ENCODE results near the gene ASB16.

DNA sequence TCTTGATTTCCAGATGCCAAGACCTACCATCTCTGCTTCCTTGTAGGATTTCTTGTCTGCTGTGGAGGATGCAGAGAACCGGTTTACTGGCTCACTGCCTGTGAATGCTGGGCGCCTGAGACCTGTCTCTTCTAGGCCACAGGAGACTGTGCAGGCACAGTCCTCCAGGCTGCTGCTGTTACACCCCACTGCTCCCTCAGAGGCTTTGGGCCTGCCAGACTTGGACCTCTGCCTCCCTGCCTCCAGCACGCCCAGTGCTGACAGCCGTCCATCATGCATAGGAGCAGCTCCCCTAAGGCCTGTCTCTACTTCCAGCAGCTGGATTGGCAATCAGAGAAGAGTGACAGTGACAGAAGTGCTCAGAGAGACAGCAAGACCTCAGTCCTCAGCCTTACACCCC lies 22.7 kb upstream of the ASB16 start:
- no peak for TF ChIP-seq SUZ12 (IDR thresholded peaks at IDR 0.05; ENCODE audit: extremely low read depth, insufficient read depth, insufficient read length)
- TF ChIP-seq YY1 (IDR thresholded peaks at IDR 0.05; ENCODE audit: insufficient read depth, insufficient read length) = no peak
- TF ChIP-seq ZNF274 (IDR thresholded peaks at IDR 0.05; ENCODE audit: low read depth, low read length) = no peak

Data from NT2/D1 (cell line).